ENCODE measurements around the gene ADAMTSL2. TPM values are rescaled to one million over a fixed set of nuclear protein-coding genes. Genes with fewer than 3 reads are reported as not detected.
A peak's percentile ranks its signal among the peaks of the same experiment; 100 is the strongest.

The ADAMTSL2 gene
- total and polyA plus RNA-seq, 12 donors, result 1.00 to 138 (median 56.8) TPM

GRCh38 chr9:133575186-133576030 lies 40.9 kb downstream of the ADAMTSL2 start:
- 74 to 80% (median 78%) methylated on average over 25 to 32 of the region's 32 CpGs for WGBS, 4 donors
- H3K4me3 ChIP-seq, result no peak overlapping the region
- no peaks in the 10 kb centered on the region for H3K9me3 ChIP-seq (replicated peaks in 1 of 3)
- no peaks in the 10 kb centered on the region for H3K27me3 ChIP-seq
- TF ChIP-seq, protein P1, sequence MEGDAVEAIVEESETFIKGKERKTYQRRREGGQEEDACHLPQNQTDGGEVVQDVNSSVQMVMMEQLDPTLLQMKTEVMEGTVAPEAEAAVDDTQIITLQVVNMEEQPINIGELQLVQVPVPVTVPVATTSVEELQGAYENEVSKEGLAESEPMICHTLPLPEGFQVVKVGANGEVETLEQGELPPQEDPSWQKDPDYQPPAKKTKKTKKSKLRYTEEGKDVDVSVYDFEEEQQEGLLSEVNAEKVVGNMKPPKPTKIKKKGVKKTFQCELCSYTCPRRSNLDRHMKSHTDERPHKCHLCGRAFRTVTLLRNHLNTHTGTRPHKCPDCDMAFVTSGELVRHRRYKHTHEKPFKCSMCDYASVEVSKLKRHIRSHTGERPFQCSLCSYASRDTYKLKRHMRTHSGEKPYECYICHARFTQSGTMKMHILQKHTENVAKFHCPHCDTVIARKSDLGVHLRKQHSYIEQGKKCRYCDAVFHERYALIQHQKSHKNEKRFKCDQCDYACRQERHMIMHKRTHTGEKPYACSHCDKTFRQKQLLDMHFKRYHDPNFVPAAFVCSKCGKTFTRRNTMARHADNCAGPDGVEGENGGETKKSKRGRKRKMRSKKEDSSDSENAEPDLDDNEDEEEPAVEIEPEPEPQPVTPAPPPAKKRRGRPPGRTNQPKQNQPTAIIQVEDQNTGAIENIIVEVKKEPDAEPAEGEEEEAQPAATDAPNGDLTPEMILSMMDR (IDR thresholded peaks at IDR 0.05), result no peak
- TF ChIP-seq POLR2A (IDR thresholded peaks at IDR 0.05), result no peak
- no peak for DNase-seq
- peak overlapping the region in 2 of 5 donors; percentile 17 to 75 for H3K27ac ChIP-seq
- no peaks in the 10 kb centered on the region for H3K36me3 ChIP-seq (replicated peaks in 1 of 2)
- H3K4me1 ChIP-seq (replicated peaks in 1 of 2), result no peaks in the 10 kb centered on the region
- intact Hi-C loops (cut with DNase I), result loop anchor here in 1 of 2 donors (10.0 kb wide), 1 partner anchor 139 kb away; no protein-coding TSS in a partner anchor

GRCh38 chr9:133576031-133576874 lies 41.7 kb downstream of the ADAMTSL2 start:
- intact Hi-C loops (cut with DNase I), result loop anchor here in 1 of 2 donors (10.0 kb wide), 1 partner anchor 139 kb away; no protein-coding TSS in a partner anchor
- no peaks in the 10 kb centered on the region for H3K9me3 ChIP-seq (replicated peaks in 1 of 3)
- 54 to 59% (median 58%) methylated on average over 10 to 23 of the region's 23 CpGs for WGBS, 4 donors
- no peaks in the 10 kb centered on the region for H3K27me3 ChIP-seq
- no peak for DNase-seq
- H3K27ac ChIP-seq, result peak overlapping the region in 2 of 5 donors; percentile 59 to 75
- H3K4me3 ChIP-seq, result no peak overlapping the region
- no peaks in the 10 kb centered on the region for H3K4me1 ChIP-seq (replicated peaks in 1 of 2)
- TF ChIP-seq POLR2A (IDR thresholded peaks at IDR 0.05), result no peak
- TF ChIP-seq, protein P1 (IDR thresholded peaks at IDR 0.05), result no peak
- no peaks in the 10 kb centered on the region for H3K36me3 ChIP-seq (replicated peaks in 1 of 2)

GRCh38 chr9:133576875-133577736 lies 42.6 kb downstream of the ADAMTSL2 start:
- no peak overlapping the region for H3K4me3 ChIP-seq

More at GRCh38 chr9:133576875-133577736, 42.6 kb downstream of the ADAMTSL2 start:
- peak in 4 of 7 donors; percentile 26 to 69 (median 42) for DNase-seq
- H3K36me3 ChIP-seq (replicated peaks in 1 of 2), result no peaks in the 10 kb centered on the region
- peak overlapping the region in 2 of 5 donors; percentile 59 to 75 for H3K27ac ChIP-seq
- H3K9me3 ChIP-seq (replicated peaks in 1 of 3), result no peaks in the 10 kb centered on the region
- H3K27me3 ChIP-seq, result no peaks in the 10 kb centered on the region
- 41 to 47% (median 43%) methylated on average over 25 to 34 of the region's 34 CpGs for WGBS, 4 donors
- H3K4me1 ChIP-seq (replicated peaks in 1 of 2), result no peaks in the 10 kb centered on the region
- TF ChIP-seq, protein P1 (IDR thresholded peaks at IDR 0.05), result no peak
- peak in 1 of 2 donors; percentile 36 for TF ChIP-seq POLR2A (IDR thresholded peaks at IDR 0.05)
- intact Hi-C loops (cut with DNase I), result loop anchor here in 1 of 2 donors (10.0 kb wide), 1 partner anchor 138 kb away; no protein-coding TSS in a partner anchor
